ENCODE results near the gene SGK2.

SGK2 gene

GRCh38 chr20:43631598-43631997, 72.8 kb downstream of the SGK2 start:
- no peak for DNase-seq

All from NCI-H69 (cell line).